ENCODE measurements around the gene C2CD4C. TPM values are rescaled to one million over a fixed set of nuclear protein-coding genes. Genes with fewer than 3 reads are reported as not detected.
"Not testable (repeated sequence)": the region's sequence is repeated elsewhere in the genome, so short reads cannot be mapped to it uniquely, and the experiment has no call there.

C2CD4C gene
- total RNA-seq, 1 donor from 2014 or later = 0.49 TPM

DNA sequence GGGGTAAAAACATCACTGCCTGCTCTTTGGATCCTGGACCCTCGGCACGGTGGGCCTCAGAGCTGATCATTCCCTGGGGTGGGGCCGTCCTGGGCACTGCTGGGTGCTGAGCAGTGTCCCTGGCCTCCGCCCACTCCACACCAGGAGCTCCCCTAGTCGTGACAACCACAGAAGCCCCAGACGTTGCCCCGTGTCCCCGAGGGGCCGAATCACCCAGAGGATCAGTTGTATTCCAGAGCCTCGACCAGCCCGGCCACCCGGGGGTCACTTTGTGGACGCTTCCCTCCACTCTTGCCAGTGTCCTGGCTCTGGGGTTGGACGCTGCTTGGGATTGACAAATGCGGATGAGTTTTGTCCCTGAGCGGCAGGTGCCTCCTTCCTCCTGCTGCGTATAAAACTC is 10.2 kb downstream of the C2CD4C start:
- no peak for DNase-seq

DNA sequence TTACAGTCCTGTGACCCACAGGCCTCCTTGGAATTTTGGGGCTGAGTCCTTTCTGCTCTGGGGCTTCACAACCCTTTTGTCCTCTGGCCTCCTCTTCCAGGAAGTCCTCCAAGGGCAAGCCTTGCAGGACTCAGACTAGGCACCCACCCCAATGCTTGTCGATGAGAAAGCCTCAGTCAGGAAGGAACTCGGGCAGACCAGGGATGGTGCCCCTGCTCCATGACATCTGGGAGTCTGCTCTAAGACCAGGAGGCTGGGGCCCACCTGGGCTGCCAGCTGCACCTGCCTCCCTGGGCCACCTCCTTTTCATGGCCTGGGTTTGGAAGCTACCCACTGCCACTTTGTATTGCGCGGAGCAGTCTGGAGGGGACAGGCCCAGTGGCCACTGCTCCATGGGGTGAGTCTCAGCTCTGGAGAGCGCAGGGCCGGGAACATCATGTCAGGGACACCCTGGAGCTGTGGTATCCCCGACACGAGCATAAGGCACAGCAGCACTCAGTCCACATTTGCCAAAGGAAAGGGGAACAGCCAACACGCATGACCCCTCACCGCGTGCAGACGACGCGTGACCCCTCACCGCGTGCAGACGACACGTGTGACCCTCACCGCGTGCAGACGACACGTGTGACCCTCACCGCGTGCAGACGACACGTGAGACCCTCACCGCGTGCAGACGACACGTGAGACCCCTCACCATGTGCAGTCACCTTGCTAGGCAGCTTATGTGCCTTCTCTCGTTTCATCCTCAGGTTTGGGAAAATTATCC is 10.8 kb downstream of the C2CD4C start:
- no peak for DNase-seq

DNA sequence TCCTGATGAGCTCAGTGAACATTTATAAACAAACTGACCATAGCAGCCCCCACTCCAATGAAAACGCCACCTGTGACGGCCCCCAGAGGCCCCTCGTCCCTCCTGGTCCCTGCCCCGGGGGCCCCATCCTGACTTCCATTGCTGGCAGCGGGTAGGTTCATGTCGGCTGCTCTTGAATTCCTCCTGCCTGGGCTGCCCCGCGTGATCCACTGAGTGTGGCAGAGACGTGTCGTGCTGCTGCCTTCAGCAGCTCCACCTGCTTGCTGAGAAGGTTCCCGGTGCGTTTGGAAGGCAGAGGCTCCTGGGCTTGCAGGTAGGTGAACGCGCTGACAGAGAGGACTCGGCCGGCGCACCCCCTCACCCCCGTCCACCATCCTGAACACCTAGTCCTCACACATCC is 11.6 kb downstream of the C2CD4C start:
- no peak for DNase-seq

DNA sequence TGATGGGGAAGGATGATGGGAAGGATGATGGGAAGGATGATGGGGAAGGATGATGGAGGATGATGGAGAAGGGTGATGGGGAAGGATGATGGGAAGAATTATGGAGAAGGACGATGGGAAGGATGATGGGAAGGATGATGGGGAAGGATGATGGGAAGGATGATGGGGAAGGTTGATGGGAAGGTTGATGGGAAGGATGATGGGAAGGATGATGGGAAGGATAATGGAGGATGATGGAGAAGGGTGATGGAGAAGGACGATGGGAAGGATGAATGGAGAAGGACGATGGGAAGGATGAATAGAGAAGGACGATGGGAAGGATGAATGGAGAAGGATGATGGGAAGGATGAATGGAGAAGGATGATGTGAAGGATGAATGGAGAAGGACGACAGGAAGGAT is 13.5 kb downstream of the C2CD4C start:
- DNase-seq = no peak

DNA sequence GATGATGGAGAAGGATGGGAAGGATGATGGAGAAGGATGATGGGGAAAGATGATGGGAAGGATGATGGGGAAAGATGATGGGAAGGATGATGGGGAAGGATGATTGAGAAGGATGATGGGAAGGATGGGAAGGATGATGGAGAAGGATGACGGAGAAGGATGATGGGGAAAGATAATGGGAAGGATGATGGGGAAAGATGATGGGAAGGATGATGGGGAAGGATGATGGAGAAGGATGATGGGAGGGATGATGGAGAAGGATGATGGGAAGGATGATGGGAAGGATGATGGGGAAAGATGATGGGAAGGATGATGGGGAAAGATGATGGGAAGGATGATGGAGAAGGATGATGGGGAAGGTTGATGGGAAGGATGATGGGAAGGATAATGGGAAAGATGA is 14.1 kb downstream of the C2CD4C start:
- DNase-seq = not testable (repeated sequence)

DNA sequence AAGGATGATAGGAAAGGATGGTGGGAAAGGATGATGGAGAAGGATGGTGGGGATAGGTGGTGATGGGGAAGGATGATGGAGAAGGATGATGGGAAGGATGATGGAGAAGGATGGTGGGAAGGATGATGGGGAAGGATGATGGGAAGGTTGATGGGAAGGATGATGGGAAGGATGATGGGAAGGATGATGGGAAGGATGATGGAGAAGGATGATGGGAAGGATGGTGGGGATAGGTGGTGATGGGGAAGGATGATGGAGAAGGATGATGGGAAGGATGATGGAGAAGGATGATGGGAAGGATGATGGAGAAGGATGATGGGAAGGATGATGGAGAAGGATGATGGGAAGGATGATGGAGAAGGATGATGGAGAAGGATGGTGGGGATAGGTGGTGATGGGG is 15.4 kb downstream of the C2CD4C start:
- not testable (repeated sequence) for DNase-seq

DNA sequence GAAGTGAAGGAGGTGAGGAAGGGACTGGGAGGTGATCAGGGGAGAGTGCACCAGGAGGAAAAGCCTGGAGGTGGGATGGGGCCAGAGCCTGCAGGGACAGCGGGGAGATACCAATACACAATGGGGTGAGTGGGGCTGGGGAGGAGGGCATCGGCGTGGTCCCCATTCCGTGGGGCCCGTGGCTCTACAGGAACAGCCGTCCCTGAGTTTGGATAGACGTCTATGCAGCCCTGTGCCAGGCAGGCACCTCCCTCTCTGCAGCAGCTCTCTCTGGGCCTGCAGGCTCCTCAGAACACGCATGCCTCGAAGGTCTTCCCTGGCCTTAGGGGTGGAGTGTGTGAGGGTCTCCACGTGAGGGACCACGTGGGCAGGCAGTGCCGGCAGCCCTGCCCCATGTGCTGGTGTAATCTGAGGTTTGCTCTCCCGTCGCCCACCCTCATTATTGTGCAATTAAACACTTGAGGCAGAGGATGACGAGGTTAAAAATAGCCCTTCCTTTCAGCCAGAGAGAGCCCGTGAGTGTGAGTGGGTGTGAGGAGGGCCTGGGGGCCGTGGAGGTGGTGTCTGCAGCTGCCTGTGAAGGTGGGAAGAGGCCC is 16.5 kb downstream of the C2CD4C start:
- DNase-seq = no peak

DNA sequence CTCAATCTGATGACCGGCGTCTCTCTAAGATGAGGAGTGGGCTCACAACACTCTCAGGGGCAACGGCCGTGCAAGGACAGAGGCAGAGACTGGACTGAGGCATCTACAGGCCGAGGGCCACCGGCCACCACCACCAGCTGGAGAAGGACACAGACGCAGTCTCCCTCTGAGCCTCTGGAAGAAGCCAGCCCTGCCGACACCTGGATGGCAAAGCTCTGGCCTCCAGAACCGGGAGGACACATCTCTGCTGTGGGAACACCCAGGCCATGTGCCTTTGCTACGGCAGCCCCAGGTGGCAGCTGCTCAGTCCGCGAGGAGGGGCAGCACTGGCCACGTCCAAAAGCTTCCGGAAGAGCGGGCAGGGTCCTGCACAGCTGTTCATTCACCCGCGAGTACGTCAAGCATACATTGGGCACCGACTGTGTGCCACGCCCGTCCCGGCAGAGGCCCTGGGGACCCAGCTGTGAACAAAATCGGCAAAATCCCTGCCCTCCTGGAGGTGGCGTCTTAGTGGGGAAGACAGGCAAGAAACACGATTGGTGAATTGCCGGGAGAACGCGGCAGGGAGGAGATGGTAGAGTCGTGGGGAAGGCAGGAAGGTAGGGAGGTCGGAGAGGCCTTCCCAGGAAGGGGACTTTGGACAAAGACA is 17.1 kb downstream of the C2CD4C start:
- DNase-seq = no peak

DNA sequence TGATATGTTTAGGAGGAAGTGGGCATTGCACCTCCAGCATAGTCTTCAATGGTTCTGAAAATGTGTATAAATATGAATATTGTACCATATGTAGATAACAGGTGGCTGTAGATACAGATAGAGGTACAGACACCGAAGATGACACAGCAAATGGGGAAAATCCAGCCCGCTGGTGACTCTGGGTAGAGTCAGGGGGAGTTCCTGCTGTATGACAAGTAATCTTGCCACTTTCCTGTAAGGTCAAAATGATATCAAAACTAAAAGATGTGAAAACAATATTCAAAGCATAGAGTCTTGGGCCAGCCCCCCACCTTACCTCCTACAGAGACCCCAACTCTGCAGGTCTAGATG is 17.8 kb downstream of the C2CD4C start:
- DNase-seq = no peak

DNA sequence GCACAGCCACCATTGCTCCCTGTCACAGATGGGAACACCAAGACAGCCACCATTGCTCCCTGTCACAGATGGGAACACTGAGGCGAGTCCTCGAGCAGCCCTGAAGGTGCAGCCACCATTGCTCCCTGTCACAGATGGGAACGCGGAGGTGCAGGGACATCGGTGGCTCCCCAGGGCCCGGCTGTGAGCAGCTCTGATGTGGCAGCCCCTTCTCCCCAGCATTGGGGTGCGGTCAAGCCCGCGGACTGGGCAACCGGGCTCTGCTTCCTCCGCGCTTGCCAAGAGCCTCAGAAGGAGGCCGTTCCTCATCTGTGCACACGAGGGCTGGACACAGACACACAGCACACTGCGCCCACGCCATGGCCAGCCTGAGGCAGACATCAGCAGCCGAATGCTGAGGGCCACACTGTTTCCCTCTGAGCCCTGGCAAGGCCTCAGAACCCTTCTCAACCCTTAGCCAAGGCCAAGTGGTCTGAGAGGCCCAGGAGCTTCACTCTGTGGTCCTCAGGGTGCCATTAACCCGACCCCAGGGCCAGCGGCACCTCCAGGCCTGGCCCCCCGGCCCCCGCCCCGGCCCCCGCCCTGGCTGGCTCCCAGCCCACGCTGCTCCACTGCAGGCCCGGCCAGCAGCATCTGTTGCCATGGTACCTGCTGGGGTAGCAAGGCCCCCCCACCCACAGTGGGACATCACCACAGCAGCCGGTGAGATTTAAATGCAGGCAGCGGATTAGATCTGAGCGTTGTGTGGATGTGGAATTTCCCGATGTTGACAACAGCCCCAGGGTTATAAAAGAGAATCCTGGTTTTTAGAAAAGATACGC is 18.4 kb downstream of the C2CD4C start:
- DNase-seq = no peak

DNA sequence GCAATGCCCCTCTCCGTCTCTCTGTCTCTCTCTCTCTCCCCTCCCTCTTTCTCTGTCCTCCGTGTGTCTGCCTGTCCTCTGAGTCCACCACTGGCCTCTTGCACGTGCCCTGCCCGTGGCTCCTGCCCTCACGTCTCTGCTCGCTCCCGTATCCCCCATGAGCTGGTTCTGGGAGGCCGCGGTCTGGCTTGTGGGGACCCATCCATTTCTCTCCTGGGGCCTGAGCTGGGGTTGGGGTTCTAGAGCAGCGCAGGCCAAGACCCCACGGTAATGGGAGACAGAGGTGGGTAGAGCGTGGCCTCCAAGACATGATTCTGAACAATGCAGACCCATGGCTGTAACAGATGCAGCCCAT is 19.0 kb downstream of the C2CD4C start:
- no peak for DNase-seq

DNA sequence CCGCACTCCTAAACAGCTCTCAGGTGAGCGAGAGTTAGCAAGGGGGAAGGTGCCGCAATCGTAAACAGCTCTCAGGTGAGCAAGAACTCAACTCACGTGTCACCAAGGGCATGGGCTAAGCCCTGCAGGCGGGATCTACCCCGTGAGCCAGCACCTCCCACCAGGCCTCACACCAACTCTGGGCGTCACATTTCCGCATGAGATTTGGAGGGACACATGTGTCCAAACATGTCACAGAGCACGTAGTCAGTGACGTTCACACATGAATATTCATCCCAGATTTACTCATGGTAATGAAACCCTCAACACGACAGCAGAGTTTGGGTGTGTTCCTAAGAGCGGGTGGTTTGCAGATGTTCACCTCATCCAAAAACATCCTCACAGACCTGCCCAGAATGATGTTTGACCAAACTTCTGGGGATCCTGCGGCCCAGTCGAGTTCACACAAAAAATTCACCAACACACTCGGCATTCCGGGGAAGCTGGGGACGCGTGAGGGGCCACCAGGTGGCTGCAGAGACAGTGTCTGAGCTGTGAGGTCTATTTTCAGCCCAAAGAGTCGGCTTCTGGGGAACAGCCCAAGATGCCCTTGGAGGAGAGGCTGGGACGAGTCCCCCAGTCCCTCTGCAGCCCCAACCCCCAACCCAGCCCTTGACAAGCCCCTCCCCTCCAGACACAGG is 19.6 kb downstream of the C2CD4C start:
- peak; percentile 18 for DNase-seq

DNA sequence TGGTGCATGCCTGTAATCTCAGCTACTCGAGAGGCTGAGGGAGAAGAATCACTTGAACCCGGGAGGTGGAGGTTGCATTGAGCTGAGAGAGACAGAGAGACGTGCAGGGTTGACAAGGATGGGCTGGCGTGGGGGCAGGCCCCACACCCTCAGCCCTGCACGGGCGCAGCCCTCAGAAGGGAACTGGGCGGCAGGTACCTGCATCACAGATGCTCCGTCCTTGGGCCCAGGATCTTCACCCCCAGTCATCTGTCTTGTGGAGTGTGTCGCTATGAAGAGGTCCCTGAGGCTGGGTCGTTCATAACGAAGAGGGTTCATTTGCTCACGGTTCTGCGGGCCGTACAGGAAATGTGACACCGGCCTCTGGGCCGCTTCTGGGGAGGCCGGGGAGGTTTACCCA is 20.3 kb downstream of the C2CD4C start:
- DNase-seq = no peak

DNA sequence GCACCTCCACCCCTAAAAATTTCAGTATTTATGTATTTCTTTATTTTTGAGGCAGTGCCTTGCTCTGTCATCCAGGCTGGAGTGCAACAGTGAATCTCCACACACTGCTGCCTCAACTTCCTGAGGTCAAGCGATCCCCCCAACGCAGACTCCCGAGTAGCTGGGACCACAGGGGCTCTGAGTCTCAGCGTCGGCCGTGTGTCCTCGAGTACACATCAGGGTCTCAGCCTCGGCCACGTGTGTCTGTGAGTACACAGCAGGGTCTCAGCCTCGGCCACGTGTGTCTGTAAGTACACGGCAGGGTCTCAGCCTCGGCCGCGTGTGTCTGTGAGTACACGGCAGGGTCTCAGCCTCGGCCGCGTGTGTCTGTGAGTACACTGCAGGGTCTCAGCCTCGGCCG is 21.2 kb downstream of the C2CD4C start:
- DNase-seq = no peak

DNA sequence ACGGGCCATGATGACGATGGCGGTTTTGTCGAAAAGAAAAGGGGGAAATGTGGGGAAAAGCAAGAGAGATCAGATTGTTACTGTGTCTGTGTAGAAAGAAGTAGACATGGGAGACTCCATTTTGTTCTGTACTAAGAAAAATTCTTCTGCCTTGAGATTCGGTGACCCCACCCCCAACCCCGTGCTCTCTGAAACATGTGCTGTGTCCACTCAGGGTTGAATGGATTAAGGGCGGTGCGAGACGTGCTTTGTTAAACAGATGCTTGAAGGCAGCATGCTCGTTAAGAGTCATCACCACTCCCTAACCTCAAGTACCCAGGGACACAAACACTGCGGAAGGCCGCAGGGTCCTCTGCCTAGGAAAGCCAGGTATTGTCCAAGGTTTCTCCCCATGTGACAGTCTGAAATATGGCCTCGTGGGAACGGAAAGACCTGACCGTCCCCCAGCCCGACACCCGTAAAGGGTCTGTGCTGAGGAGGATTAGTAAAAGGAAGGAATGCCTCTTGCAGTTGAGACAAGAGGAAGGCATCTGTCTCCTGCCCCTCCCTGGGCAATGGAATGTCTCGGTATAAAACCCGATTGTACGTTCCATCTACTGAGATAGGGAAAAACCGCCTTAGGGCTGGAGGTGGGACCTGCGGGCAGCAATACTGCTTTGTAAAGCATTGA is 22.2 kb downstream of the C2CD4C start:
- not testable (repeated sequence) for DNase-seq

DNA sequence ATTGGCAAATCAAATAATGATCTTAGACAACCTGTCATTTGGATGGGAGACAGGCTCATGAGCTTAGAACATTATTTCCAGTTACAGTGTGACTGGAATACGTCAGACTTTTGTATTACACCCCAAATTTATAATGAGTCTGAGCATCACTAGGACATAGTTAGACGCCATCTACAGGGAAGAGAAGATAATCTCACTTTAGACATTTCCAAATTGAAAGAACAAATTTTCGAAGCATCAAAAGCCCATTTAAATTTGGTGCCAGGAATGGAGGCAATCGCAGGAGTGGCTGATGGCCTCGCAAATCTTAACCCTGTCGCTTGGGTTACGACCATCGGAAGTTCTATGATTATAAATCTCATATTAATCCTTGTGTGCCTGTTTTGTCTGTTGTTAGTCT is 22.8 kb downstream of the C2CD4C start:
- not testable (repeated sequence) for DNase-seq

DNA sequence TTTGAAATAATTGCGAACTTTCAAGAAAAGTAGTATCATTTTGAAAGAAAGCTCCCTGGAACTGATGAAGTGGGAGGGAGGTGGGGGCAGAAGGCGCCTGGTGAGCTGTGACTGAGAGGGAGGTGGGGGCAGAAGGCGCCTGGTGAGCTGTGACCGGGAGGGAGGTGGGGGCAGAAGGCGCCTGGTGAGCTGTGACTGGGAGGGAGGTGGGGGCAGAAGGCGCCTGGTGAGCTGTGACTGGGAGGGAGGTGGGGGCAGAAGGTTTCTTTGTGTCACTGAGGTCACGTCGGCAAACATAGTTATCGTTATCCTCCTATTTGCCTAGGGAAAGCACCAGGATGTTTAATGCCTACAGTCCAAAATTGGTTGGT is 24.2 kb downstream of the C2CD4C start:
- DNase-seq = no peak

DNA sequence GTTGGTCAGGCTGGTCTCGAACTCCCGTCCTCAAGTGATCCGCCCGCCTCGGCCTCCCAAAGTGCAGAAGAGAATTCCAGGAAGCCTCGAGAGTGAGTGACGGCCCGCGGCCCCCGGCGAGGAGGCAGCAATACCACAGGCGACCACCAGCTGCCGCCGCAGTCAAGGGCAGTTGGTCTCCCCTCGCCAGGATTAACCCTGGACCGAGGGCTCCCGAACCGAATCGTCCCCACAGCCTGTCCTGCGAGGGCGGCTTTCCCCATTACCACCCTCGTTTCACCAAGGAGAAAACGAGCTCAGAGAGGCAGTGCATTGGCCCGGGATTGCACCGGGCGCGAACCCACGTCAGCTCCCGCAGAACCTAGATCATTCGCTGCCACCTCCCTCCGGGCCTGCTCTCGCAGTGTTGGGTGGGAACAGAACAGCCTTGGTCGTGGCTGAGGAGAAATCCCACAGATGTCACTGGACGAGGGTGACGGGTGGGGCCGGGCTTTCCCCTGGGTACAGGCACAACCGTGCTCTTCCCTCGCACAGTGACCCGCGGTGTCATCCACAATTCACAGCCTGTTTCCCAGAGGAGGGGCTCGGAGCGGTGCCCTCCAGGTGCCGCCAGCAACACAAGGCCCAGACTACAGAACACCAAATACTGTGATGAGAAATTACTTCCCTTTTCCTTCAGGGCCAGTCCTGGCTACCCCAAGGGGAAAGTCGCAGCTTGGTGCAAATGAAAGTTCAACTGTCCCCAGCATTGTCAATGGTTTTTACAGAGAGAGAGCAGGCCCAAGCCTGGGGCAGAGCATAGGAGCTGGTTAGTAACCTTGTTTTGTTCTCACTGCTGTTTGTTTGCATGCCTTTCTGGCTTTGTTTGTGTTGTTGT is 24.8 kb downstream of the C2CD4C start:
- no peak for DNase-seq

DNA sequence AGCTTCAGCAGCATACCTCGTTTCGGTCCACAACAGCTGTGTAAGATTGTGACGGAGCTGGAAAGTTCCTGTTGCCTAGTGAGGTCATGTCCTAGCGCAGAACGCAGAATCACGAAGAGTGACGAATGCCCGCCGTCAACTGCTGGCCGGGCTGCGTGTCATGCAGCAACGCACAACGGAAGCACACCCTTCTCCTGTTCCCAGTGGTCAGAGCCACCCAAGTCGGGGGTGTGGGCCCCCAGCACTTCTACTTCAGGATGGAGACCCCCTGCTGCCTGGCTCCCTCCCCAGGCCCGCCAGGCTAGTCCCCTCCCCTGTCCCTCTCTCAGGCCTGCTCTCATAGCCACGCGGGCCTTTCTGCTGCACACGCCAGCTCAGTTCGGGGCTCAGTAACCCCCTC is 25.9 kb downstream of the C2CD4C start:
- DNase-seq = no peak

DNA sequence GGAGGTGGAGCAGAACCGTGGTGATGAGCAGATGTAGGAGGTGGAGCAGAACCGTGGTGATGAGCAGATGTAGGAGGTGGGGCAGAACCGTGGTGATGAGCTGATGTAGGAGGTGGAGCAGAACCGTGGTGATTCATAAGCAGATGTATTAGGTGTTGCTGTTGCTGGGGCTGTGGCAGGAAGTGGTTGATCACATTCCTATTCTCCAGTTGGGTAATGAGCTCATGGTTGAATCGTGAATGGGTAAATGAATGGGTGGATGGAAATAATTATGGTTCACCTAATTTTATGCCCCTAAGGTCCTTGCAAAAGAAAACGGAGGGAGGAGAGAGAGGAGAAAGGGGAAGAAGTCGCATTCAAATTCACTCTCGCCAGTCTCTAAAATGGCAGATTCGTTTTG is 26.4 kb downstream of the C2CD4C start:
- DNase-seq = peak; percentile 48

DNA sequence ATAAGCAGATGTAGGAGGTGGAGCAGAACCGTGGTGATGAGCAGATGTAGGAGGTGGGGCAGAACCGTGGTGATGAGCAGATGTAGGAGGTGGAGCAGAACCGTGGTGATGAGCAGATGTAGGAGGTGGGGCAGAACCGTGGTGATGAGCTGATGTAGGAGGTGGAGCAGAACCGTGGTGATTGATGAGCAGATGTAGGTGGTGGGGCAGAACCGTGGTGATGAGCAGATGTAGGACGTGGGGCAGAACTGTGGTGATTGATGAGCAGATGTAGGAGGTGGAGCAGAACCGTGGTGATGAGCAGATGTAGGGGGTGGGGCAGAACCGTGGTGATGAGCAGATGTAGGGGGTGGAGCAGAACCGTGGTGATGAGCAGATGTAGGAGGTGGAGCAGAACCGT is 27.0 kb downstream of the C2CD4C start:
- not testable (repeated sequence) for DNase-seq
